HL-60 (cell line): ENCODE measurements around the gene EBLN2.
A peak's percentile ranks its signal among the peaks of the same experiment; 100 is the strongest.

Experiments used
- DNase-seq, 2 experiments: peaks; one replicate each; pipeline ENCODE4 v3.0.0-alpha.2; 2010 to 2020; ENCODE audit warnings: low read depth in 1 of 2, low spot score in 1 of 2
- H3K27ac ChIP-seq: fragments of 250-450 bp; sonication (Bioruptor Pico); replicated peaks from 2 replicates; pipeline ENCODE4 v1.5.1; 2020; ENCODE audit warnings: mild to moderate bottlenecking, moderate library complexity
- H3K27me3 ChIP-seq: fragments of 250-450 bp; sonication (Bioruptor Pico); 2 replicates; pipeline ENCODE4 v1.5.1; 2021; ENCODE audit warnings: mild to moderate bottlenecking, moderate library complexity; ENCODE audit not compliant: insufficient read depth, poor library complexity, severe bottlenecking
- H3K4me3 ChIP-seq: replicated peaks from 2 replicates; pipeline ENCODE4 v1.5.1; 2011; ENCODE audit warnings: mild to moderate bottlenecking, control low read depth, low read length; ENCODE audit not compliant: insufficient read depth
- GABPA ChIP-seq: IDR thresholded peaks from 2 replicates; pipeline ENCODE4 v1.6.1; 2012; ENCODE audit warnings: low read depth
- POLR2AphosphoS5 ChIP-seq: IDR thresholded peaks from 2 replicates; pipeline ENCODE4 v1.6.1; 2012; ENCODE audit warnings: low read depth
- REST ChIP-seq: IDR thresholded peaks from 2 replicates; pipeline ENCODE4 v1.6.1; 2012; ENCODE audit warnings: low read depth; ENCODE audit not compliant: insufficient replicate concordance
- SPI1 ChIP-seq: IDR thresholded peaks from 2 replicates; pipeline ENCODE4 v1.6.1; 2012; ENCODE audit warnings: low read depth, mild to moderate bottlenecking, borderline replicate concordance
- TF ChIP-seq, protein P1 (sequence below): IDR thresholded peaks from one replicate; pipeline ENCODE4 v1.5.1; 2011; ENCODE audit warnings: low read length, control low read depth, inconsistent platforms; ENCODE audit not compliant: insufficient read depth

EBLN2 gene

GRCh38 chr3:73043414-73043813, 18.0 kb upstream of the EBLN2 start:
- H3K27ac ChIP-seq = no peak overlapping the region
- no peak for DNase-seq
- H3K4me3 ChIP-seq = no peak overlapping the region
- H3K27me3 ChIP-seq = no peaks in the 10 kb centered on the region
- TF ChIP-seq POLR2AphosphoS5 = no peak
- TF ChIP-seq SPI1 = no peak
- TF ChIP-seq REST = no peak
- TF ChIP-seq GABPA = no peak
- TF ChIP-seq, protein P1, sequence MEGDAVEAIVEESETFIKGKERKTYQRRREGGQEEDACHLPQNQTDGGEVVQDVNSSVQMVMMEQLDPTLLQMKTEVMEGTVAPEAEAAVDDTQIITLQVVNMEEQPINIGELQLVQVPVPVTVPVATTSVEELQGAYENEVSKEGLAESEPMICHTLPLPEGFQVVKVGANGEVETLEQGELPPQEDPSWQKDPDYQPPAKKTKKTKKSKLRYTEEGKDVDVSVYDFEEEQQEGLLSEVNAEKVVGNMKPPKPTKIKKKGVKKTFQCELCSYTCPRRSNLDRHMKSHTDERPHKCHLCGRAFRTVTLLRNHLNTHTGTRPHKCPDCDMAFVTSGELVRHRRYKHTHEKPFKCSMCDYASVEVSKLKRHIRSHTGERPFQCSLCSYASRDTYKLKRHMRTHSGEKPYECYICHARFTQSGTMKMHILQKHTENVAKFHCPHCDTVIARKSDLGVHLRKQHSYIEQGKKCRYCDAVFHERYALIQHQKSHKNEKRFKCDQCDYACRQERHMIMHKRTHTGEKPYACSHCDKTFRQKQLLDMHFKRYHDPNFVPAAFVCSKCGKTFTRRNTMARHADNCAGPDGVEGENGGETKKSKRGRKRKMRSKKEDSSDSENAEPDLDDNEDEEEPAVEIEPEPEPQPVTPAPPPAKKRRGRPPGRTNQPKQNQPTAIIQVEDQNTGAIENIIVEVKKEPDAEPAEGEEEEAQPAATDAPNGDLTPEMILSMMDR = no peak

GRCh38 chr3:73045391-73045790, 16.1 kb upstream of the EBLN2 start:
- DNase-seq = peak in 1 of 2 experiments; percentile 13
- TF ChIP-seq SPI1 = no peak
- H3K4me3 ChIP-seq = no peak overlapping the region
- H3K27ac ChIP-seq = no peak overlapping the region
- no peaks in the 10 kb centered on the region for H3K27me3 ChIP-seq

DNA sequence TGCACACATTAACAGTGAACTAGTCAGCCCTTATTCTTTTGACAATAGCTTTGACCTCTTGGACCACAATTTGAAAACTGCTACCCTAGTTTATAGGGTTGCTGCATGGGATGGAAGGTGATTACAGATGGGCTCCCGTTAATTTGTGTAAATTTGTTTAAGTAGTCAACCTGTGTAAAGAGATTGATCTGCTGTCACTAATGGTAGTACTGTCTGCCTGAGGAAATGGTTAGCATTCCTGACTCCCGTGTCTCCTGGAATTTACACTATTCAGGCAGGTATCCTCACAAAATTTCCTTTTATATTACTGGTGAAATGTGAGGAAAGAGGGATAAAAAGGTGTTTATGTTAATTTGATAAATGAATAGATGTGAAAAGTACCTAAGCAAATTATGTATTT, 15.3 kb upstream of the EBLN2 start:
- TF ChIP-seq REST (no peak), POLR2AphosphoS5 (no peak), SPI1 (no peak), GABPA (no peak)
- TF ChIP-seq, protein P1 = no peak
- no peak overlapping the region for H3K27ac ChIP-seq
- DNase-seq = no peak
- no peak overlapping the region for H3K4me3 ChIP-seq
- H3K27me3 ChIP-seq = no peaks in the 10 kb centered on the region

- no peaks in the 10 kb centered on the region for H3K27me3 ChIP-seq
- no peak for DNase-seq
- no peak overlapping the region for H3K4me3 ChIP-seq
- no peak overlapping the region for H3K27ac ChIP-seq
- no peak for TF ChIP-seq REST
- TF ChIP-seq, protein P1 = no peak
These were observed 12.1 kb upstream of the EBLN2 start for GRCh38 chr3:73049319-73049718.
